LNCAP (cell line): ENCODE measurements around the gene CSPG4.

Experiments used
- TF ChIP-seq, protein P1 (sequence below): fragments of 450-650 bp; IDR thresholded peaks from 2 replicates; pipeline ENCODE4 v1.5.1; 2017; ENCODE audit warnings: mild to moderate bottlenecking

Gene CSPG4

DNA sequence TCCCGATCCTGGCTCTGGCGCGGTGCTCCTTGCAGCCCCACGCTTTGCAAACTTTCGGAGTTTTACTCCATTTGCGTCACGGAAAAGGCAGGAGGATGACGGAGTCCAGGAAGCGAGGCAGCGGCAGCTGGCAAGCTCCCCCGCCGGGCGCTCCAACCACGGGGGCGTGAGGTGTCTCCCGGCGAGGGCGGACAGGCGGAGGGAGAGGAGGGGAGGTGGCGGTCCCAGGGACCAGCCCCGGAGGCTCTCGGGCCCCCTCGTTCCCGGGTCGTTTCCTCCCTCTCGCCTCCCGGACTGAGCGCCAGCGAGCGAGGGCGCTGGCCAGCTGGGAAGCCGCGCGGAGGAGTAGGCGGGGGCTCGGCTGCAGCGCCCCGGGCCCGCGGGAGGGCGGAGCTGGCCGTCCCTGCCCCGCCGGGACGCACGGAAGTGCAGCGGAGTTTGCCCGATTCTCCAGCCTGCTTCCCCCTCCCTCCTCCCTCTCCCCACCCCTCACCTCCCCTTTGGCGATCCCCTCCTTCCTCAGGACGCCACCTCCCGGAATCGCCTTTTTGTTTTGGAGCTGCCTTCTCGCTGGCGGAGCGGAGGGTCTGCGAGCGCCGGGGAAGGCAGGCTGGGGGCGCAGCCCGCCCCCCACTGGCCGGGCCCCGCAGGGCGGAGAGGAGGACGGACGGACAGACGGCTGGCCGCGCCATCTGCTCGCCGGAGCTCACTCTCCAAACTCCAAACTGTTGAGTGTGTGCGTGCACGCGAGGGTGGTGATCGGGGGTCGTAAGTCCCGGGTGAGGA, 65.1 kb downstream of the CSPG4 start, which contains the start of gene SNX33:
SNX33 (plus strand) TSS at position 543 of the 786 bp plus-strand sequence. CDS start 1,191 bp downstream, outside the sequence.
- TF ChIP-seq, protein P1, sequence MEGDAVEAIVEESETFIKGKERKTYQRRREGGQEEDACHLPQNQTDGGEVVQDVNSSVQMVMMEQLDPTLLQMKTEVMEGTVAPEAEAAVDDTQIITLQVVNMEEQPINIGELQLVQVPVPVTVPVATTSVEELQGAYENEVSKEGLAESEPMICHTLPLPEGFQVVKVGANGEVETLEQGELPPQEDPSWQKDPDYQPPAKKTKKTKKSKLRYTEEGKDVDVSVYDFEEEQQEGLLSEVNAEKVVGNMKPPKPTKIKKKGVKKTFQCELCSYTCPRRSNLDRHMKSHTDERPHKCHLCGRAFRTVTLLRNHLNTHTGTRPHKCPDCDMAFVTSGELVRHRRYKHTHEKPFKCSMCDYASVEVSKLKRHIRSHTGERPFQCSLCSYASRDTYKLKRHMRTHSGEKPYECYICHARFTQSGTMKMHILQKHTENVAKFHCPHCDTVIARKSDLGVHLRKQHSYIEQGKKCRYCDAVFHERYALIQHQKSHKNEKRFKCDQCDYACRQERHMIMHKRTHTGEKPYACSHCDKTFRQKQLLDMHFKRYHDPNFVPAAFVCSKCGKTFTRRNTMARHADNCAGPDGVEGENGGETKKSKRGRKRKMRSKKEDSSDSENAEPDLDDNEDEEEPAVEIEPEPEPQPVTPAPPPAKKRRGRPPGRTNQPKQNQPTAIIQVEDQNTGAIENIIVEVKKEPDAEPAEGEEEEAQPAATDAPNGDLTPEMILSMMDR, result peak; percentile 57

DNA sequence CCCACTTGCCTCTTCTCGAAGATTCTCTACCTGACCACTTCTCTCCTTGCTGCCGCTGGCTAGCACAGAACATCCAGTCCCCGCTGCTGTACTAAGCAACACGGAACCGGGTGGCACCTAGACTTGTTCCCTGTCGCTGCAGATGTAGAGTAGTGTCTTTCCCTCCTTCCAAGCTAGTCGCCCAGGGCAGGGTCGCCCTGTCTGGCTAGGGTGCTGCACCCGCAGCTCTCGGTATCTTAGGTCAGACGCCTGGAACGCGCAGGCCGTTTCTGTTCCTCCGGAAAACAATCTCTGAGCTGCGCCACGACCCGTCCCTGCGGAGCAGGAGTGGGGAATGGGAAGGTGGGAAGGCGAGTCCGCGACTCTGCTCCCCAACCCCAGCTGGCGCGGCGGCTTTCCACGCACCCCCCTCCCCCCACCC, 65.7 kb downstream of the CSPG4 start:
- TF ChIP-seq, protein P1, result no peak

DNA sequence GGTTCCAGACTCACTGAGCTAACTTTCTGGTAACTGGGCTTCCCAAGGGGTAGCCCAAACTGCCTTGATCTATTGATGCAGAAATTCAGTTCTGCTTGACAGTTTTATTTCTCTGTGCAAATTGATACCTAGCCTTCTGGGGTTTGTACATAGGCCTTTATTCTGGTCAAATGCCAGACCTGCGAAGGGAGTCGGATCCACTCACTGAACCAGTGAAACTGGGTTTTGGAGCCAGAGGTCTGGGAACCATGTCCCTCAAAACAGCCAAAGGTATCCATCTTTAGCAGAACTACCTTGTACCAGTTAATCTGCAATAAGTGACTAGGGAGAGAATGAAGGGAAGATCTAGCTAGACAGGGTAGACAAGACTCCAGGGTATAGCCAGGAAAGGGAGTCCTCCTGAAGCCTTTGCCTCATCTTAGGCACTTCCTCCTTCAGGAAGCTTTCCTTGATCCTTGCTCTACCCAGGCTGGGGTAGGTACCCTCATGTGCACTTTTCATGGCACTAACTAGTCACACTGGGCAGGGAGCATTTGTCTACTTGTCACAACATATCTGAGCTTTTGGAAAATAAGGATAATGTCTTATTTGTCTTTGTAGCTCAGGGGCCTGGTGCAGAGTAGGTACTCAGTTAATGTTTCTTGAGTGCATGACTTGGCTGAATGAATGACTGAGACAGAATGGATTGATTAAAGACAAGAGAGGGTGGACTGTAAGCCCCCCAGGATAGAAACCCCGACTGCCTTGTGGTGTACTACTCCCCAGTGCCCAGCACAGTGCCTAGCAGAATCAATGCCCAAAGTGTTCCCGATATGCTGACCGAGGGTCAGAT, 66.3 kb downstream of the CSPG4 start:
- TF ChIP-seq, protein P1, result no peak

DNA sequence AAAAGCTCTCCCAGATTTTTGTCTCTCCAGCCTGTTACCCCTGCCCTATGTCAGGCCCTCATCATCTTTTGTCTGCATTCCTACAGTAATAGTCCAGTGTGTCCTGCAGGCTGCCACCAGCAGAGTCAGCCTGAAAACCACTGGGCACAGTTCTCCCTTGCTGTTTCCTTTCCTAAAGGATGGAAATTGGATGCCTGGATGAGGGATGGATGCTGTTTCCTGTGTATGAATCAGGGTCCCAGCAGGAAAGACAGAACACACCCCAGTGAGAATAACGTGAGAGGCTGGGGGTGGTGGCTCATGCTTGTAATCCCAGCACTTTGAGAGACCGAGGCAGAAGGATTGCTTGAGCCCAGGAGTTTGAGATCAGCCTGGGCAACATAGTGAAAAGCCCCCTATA, 68.3 kb downstream of the CSPG4 start:
- TF ChIP-seq, protein P1, result no peak

DNA sequence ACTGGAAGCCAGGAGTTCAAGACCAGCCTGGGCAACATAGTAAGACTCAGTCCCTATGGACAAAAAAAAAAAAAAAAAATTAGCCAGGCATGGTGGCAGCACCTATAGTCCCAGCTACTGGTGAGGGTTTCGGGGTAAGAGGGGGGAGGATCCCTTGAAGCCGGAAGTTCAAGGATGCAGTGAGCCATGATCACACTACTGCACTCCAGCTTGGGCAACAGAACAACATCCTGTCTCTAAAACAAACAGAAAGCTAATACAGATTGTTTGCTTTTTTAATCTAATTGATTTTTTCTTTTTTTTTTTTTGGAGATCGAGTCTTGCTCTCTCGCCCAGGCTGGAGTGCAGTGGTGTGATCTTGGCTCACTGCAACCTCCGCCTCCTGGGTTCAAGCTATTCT, 71.0 kb downstream of the CSPG4 start:
- TF ChIP-seq, protein P1, result no peak

DNA sequence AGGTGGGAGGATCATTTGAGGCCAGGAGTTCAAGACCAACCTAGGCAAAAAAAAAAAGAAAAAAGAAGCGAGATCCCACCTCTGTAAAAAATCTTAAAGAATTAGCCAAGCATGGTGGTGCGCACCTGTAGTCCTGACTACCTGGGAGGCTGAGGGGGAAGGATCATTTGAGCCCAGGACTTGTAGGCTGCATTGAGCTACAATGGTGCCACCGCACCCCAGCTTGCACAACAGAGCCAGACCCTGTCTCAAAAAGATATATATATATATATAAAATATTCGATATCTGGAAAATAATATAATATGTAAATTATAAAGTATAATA, 71.5 kb downstream of the CSPG4 start:
- TF ChIP-seq, protein P1, result peak; percentile 2; the same call in 1 of the 2 replicates

DNA sequence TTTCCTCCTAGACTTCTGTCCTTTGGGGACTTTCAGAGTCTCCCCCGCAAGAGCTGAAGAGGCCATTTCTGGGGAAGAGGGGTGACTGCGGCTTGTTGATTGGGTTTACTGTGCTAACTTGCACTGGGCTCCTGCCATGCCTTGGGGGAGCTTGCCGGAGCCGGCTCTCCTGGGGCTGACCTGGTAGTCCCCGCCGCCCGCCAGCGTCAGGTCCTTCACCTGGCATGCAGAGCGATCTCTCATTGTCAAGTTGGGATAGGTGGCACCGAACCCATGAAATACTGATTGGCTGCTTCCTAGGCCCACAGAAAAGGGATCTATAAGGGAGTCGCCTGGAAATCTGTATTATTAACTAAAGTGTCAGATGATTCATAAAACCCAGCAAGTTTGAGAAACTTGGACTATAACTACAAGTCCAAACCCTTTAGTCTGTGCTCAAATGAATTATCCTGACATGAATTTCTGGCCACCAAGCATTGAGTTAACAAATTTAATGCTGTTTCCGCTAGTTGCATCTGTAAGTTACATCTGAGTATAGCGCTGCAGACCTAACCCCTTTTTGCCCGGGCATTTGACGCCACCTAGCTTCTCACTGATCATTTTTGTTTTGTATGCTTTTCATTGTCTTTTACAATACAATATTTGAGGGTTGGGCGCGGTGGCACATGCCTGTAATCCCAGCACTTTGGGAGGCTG, 72.0 kb downstream of the CSPG4 start:
- TF ChIP-seq, protein P1, result peak; percentile 38; the same call in 1 of the 2 replicates
